Urothelium cell line (cell line): ENCODE data around the gene ACTL6B.
"Not testable (repeated sequence)": the region's sequence is repeated elsewhere in the genome, so short reads cannot be mapped to it uniquely, and the experiment has no call there.

Source experiments
- DNase-seq: peaks from one replicate; pipeline ENCODE4 v3.0.0; 2011; ENCODE audit warnings: low spot score, mixed read lengths
- FAIRE-seq: peaks from 2 replicates; lab custom pipeline; 2011; peaks lifted over from hg19 to GRCh38; lab: Jason Lieb, UNC

ACTL6B gene

DNA sequence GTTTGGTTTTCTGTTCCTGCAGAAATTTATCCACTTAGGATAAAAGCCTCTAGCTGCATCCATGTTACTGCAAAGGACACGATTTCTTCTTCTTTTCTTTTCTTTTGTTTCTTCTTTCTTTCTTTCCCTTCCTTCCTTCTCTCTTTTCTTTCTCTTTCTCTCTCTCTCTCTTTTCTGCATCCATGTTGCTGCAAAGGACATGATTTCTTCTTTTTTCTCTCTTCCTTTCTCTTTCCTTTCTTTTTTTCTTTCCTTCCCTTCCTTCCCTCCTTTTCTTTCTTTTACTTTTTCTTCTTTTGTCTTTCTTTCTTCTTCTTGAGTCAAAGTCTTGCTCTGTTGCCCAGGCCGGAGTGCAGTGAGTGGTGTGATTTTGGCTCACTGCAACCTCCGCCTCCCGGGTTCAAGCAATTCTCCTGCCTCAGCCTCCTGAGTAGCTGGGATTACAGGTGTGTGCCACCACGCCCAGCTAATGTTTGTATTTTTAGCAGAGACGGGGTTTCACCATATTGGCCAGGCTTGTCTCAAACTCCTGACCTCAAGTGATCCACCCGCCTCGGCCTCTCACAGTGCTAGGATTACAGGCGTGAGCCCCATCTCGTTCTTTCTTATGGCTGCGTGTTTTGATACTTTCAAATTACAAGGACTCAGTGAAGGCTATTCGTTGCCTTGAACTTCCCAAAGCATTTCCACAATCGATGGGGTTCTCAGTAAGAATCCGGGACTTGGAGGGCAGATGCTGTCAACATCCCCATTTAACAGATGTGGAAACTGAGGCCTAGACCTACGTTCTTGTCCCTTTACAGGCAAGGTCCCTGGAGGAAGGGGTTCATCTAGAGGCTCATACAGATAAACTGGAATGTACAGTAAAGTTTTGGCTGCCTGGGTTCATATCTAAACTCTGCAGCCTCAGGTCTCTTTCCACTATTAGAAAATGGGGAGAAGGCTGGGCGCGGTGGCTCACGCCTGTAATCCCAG is 15.4 kb upstream of the ACTL6B start:
- FAIRE-seq (no peak), DNase-seq (no peak)

DNA sequence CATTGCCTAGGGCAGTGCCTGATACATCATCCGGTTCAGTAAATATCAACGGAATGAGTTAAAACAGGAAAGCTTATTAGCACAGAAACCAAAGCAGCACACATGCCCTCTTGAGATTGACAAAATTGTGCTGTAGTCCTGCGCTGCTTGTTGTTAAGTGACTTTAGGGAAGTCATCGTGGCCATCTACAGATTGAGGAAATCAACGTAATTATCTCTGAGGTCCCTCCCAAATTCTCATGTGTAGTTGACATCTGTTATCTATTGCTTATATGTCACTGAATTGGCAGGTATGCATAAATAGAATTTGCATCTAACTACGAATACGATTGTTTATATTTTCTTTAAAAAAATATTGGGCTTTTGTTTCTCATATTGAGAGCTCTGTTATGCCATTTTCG is 13.8 kb upstream of the ACTL6B start:
- DNase-seq = no peak
- FAIRE-seq = no peak

DNA sequence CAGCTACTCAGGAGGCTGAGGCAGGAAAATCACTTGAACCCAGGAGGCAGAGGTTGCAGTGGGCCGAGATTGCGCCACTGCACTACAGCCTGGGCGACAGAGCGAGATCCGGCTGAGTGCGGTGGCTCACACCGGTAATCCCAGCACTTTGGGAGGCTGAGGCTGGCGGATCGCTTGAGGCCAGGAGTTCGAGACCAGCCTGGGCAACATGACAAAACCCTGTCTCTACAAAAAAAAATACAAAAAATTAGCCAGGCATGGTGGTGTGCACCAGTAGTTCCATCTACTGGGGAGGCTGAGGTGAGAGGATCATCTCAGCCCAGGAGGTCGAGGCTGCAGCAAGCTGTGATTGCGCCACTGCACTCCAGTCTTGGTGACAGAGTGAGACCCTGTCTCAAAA is 12.9 kb upstream of the ACTL6B start:
- FAIRE-seq, DNase-seq: not testable (repeated sequence)

DNA sequence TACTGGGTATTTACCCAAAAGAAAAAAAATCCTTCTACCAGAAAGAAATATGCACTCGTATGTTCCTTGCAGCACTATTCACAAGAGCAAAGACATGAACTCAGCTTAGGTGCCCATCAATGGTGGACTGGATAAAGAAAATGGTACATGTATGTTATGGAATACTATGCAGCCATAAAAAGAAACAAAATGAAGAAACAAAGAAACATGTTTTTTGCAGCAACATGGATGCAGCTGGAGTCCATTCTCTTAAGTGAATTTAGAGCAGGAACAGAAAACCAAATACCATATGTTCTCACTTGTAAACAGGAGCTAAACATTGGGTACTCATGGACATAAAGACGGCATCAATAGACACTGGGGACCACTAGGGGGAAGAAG is 11.8 kb upstream of the ACTL6B start:
- DNase-seq = no peak
- FAIRE-seq = no peak

DNA sequence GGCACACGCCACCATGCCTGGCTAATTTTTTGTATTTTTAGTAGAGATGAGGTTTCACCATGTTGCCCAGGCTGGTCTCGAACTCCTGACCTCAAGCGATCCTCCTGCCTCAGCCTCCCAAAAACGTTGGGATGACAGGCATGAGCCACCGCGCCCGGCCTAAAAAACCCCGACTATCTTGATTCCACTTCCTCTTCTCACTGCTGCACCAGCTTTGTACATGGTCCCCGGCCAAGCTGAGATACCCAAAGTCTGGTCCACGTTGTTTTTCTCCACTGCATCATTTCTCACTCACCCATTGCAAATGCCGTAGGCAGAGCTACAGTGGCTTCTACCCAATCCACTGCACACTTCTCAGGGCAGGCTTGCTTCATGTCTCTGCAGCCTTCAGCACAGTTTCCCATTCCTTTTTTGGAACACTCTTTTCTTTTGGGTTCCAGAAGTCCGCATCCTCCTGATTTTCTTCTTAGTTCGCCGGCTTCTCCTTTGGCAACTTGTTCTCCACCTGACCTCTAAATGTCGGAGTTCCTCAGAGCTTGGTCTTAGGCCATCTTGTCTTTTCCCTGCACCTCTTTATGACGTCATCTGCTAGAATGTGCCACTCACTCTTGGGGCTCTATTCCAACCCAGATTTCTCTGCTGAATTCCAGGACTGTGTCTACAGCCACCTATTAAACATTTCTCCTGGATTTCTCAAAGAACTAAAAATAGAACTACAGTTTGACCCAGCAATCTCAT is 11.3 kb upstream of the ACTL6B start:
- DNase-seq = no peak
- no peak for FAIRE-seq

DNA sequence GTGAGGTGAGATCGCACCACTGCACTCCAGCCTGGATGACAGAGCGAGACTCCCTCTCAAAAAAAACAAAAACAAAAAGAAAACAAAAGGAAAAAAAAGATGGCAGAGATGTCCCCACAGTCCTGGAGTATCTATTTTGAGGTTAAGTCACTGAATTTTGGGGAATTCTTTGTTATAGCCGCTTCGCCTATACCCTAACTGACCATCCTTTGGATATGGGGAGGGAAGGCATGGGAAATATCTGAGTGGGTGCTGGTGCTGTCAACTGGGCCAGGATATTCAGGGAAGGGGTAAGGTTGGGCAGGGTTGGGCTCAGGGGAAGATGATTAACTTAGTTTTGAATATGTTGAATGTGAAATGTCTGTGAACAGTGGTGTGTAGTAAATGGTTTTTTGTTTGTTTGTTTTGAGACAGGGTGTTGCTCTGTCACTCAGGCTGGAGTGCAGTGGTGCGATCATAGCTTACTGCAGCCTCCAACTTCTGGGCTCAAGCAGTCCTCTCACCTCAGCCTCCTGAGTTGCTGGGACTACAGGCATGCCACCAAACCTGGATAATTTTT is 9.0 kb upstream of the ACTL6B start:
- FAIRE-seq (no peak), DNase-seq (no peak)

DNA sequence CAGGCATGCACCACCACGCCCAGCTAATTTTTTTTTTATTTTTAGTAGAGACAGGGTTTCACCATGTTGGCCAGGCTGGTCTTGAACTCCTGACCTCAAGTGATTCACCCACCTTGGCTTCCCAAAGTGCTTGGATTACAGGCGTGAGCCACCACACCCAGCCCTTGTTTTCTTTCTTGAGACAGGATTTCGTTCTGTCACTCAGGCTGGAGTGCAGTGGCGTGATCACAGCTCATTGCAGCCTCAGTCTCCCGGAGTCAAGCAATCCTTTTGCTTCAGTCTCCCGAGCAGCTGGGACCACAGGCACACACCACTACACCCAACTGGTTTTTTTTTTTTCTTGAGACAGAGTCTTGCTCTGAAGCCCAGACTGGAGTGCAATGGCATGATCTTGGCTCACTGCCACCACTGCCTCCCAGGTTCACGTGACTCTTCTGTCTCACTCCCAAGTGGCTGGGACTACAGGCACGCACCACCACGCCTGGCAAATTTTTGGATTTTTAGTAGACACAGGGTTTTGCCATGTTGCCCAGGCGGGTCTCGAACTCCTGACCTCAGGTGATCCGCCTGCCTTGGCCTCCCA is 6.0 kb upstream of the ACTL6B start:
- not testable (repeated sequence) for FAIRE-seq

DNA sequence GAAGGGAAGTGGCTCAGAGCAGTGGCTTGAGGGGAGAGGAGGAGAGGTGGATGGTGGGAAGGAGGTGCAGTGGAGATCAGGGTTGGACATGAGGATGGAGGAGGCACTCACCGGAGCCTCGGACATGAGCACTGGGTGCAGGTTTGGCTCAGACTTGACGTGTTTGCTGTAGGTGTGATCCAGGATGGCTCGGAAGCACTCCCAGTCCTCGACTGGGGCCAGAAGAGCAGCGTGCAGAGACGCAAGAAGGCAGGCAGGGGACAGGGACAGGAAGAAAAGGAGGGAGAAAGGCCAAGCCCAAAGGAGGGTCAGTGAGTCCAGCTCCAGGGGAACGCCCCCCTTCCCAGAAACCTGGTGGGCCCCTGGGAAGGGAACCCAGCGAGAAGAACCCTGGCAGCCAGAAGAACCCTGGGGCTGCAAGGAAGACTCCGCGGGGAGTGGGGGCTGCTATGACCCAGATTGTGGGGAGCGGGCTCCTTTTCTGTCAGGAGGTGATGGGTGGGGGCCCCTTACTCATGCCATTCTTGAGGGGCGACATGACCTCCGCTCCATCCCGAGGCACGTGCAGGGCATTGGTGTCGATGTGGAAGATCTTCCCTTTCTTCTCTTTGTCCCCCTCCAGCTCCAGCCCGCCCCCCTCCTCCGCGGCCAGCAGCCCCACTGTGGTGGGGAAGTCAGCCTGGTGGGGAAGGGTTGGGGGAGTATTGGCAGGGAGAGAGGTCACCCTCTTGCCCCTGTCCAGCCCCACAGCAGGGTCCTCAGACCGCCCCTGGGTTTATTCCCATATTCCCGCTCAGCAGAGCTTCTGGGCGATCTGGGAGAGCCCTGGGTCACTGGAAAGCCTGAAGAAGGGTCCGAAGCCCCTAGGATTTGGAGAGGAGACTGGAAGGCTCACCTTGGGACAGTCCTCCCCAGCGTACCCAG is 1.1 kb downstream of the ACTL6B start:
- DNase-seq (no peak), FAIRE-seq (no peak)

More for the DNA sequence above, 6.0 kb upstream of the ACTL6B start:
- not testable (repeated sequence) for DNase-seq

DNA sequence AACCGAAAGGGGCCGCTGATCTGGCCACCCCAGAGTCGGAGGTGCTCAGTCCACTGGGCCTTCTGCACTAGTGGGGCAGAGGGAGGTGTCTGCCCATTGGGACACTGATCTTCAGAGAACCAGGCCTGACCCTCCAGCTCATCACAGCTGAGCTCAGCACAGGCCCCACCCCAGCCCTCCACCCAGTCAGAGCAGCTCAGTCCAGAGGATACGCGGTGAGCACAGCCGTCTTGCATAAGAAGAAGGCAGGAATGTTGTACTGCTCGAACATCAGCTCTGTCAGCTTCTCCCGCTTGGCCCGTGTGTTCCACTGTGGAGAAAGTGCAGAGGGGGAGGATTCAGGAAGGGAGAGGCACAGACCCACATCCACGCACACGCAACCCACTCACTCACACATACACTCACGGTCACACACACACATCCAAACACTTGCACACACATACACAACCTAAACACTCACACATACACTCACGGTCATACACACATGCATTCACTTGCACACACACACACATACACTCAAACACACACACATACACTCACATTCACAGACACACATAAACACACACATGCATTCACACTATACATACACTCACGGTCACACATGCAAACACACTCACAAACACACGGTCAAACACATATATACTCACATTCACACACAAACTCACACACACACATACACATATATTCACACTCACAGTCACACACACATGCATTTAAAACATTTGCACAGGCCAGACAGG is 6.3 kb downstream of the ACTL6B start:
- FAIRE-seq = peak; percentile 98
- no peak for DNase-seq

DNA sequence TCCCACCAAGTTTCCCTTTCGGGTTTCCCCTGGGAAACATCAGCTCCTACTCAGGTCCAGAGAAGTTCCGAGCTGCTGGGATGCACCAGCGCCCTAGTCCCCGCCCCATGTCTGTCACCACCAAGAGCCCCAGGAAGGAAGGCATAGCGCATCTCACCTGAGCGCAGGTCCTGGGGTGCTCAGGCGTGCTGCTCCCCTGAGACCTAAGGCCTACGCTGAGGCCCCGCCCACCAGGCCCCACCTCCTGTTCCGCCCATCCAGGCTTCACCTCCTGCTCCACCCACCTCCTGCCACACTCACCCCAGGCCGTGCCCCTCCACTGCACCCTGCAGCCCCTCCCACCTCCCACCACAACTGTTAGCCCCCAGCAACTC is 13.7 kb downstream of the ACTL6B start:
- FAIRE-seq (no peak), DNase-seq (no peak)

DNA sequence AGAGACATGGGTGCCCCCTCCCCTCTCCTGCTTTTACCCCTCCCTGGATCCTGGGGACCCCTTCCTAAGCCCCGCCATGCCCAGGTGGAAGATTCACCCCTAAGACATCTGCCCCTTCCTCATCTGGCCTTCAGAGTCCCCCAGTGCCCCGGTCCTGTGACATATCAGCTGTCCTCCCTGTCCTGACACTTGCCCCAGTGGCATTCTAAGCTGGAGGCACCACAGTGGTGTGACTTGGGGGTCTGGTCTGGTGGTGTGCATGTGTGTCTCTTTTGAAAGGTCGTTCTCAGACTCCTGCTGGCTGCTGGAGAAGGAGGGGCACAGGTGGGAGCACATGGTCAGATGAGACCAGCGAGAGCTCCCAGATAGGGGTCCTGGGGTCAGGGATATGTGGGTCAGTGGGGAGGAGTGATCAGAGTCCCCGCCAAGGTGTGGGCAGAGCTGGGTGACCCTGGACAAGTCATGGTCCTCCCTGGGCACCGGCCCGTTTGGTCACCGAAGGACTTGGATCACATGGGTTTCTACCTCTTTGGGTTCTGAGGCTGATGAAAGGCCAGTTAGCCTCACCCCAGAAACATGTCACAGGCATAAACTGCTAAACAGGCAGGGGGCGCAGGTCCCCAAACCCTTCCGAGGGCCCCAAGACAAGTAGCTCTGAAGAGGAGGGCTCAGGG is 14.3 kb downstream of the ACTL6B start:
- DNase-seq (no peak), FAIRE-seq (no peak)

DNA sequence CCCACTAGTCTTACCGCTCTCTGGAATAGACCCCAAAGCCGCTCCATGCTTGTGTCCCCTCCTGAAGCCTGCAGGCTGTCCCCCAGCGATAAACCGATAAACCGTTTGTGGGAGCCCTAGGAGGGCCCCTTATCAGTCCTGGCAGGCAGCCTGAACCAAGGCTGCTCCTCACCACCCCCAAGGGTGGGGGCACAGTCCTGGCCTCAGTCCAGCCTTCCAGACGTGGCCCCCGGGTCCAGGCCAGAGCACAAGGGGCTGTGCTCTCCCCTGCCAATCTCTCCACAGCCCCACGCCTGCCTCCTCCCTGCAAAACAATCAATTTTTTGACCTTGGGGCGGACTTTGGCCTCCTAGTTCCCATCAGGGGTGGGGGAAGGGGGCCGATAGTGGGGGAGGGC is 14.8 kb downstream of the ACTL6B start, which contains the start of gene TFR2:
TFR2 (minus strand) TSS at position 90 of the 397 bp plus-strand sequence; CDS start at position 47, 43 bp downstream.
- DNase-seq (no peak), FAIRE-seq (no peak)

DNA sequence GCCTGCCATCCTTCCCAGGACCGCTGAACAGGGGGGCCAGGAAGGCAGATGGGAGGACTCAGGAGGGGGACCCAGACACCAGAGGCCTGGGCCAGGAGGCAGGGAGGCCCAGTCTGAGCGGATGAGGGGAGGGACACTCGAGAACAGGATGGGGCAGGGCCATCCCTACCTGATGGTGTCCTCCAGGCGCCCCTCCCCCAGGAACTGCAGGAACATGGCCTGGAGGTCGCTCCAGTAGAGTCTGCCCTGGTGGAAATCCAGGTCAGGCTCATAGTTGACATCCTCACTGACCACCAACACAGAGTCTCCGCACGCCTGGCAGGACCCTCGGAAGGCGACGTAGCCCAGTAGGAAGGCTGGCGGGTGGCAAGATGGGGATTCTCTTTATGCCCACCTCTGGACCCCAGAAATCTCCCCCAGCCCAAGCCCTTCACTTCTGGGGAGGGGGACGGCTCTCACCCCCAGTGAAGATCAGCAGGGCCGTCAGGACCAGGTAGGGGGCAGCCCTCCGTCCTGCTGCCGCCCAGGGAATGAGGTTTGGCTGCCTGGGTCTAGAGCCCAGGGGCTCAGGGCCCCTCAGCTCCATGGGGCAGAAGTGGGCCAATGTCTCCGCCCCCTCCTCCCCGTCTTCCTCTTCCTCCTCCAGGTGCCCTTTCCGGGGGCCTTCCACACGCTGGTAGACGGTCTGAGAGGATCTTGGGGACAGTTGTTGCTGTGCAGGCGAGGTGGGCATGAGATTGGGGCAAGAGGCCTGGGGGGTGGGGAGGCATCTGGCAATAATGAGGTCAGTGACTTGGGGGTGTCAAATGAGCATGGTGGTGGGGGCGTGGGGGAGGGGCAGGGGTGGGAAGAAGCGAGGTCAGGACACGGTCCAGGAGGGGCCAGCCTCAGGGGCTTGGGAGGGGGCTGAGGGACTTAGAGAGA is 15.5 kb downstream of the ACTL6B start:
- no peak for DNase-seq
- no peak for FAIRE-seq

DNA sequence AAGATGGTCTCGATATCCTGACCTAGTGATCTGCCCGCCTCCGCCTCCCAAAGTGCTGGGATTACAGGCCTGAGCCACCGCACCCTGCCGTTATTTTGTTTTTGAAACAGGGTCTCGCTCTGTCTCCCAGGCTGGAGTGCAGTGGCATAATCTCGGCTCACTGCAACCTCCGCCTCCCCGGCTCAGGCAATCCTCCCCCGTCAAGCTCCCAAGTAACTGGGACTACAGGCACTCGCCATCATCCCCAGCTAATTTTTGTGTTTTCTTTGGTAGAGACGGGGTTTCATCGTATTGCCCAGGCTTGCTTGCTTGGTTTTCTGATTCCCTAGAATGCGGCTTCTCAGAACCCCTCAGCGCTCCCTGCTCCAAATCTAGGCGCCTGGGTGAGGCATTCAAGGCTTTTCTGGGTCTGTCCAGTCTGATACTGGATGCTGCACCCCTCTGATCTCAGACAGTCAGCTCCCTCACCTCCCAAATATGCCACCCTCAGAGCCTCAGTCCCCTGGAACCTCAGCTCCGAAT is 16.2 kb downstream of the ACTL6B start:
- FAIRE-seq (no peak), DNase-seq (no peak)

DNA sequence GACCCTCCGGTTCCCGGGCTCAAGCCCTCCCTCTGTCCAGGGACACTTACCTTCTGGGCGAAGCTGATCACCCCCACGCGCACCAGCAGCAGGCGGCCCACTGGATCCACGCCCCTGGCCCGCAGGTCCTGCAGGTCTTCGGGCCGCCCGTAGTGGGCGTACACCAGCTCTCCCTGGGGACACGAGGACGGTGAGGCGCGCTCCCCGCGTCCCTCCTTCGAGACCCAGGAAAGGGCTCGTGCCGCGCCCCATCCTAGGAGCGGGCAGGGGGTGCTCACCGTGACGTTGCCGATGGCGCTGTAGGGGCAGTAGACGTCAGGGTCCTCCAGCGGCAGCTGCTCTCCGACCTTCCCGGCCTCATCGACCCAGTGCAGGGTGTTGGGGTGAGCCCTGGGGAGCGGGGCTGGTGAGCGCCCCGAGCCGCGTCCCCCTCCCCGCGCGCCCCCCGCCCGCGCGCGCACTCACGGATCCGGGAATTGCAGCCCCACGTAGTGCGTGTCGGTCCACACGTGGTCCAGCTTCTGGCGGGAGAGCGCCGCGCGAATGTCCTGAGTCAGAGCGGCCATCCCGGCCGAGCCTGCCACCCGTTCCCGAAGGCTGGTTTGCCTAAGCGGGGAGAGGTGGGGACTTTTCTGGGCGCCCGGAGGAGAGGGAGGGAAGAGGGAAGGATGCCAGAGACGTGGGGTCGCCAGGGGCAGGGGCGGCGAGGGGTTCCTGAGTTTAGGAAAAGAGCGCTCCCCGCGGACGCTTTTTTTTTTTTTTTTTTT is 23.1 kb downstream of the ACTL6B start:
- DNase-seq = no peak
- FAIRE-seq = no peak

DNA sequence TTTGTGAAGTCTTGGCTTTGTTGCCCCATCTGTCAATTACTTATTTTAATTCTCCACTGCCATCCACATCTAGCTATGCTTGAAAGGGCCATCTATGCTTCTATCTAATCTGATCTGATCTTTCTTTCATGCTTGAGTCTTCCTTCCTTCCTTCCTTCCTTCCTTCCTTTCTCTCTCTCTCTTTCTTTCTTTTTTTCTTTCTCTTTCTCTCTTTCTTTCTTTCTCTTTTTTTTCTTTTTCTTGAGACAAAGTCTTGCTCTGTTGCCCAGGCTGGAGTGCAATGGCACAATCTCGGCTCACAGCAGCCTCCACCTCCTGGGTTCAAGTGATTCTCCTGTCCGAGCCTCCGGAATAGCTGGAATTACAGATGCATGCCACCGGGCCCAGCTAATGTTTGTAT is 26.2 kb downstream of the ACTL6B start:
- DNase-seq = no peak
- FAIRE-seq = no peak
